OCI-LY3 (cell line): Measurements from ENCODE around the gene PKD2L1.

Experiments used
- H2AFZ ChIP-seq: fragments of 200-600, 300-600 bp; shearing (Covaris generic); 2 replicates; pipeline ENCODE4 v1.6.0; 2014; ENCODE audit warnings: antibody characterized with exemption, low read depth, low read length
- H3K27ac ChIP-seq: fragments of 200-600, 300-600 bp; sonication (generic); 2 replicates; pipeline ENCODE4 v1.5.1; 2014; ENCODE audit warnings: mild to moderate bottlenecking, low read length, moderate library complexity, mixed read lengths
- H3K27me3 ChIP-seq: fragments of 200-600, 300-600 bp; sonication (generic); 2 replicates; pipeline ENCODE4 v1.6.1; 2014; ENCODE audit warnings: low read depth, low read length, mixed read lengths
- H3K36me3 ChIP-seq: fragments of 200-600, 300-600 bp; sonication (generic); replicated peaks from 2 replicates; pipeline ENCODE3; 2014; ENCODE audit warnings: low read depth, low read length, mixed read lengths
- H3K4me1 ChIP-seq: fragments of 300-600, 200-600 bp; sonication (generic); 2 replicates; pipeline ENCODE4 v1.6.1; 2014; ENCODE audit warnings: low read length, mixed read lengths
- H3K4me2 ChIP-seq: fragments of 200-600, 300-600 bp; sonication (generic); 2 replicates; pipeline ENCODE4 v1.6.1; 2014; ENCODE audit warnings: low read length, mixed read lengths
- H3K4me3 ChIP-seq: fragments of 300-600, 200-600 bp; sonication (generic); 2 replicates; pipeline ENCODE4 v1.5.1; 2014; ENCODE audit warnings: antibody characterized with exemption, mild to moderate bottlenecking, low read length, moderate library complexity
- H3K79me2 ChIP-seq: fragments of 300-600, 200-600 bp; shearing (Covaris generic); 2 replicates; pipeline ENCODE4 v1.6.1; 2014; ENCODE audit warnings: mild to moderate bottlenecking, low read length, mixed read lengths
- H3K9ac ChIP-seq: fragments of 300-600, 200-600 bp; shearing (Covaris generic); 2 replicates; pipeline ENCODE4 v1.6.0; 2014; ENCODE audit warnings: mild to moderate bottlenecking, low read length, moderate library complexity
- H3K9me3 ChIP-seq: fragments of 200-600, 300-600 bp; shearing (Covaris generic); 2 replicates; pipeline ENCODE4 v1.6.1; 2014; ENCODE audit warnings: low read length, mixed read lengths; ENCODE audit not compliant: insufficient read depth
- H4K20me1 ChIP-seq: fragments of 200-600, 300-600 bp; sonication (generic); 2 replicates; pipeline ENCODE4 v1.6.1; 2016; ENCODE audit warnings: low read length, mixed read lengths; ENCODE audit not compliant: insufficient read depth
- EZH2phosphoT487 ChIP-seq: fragments of 200-600 bp; shearing (Covaris generic); IDR thresholded peaks from 2 replicates; pipeline ENCODE4 v1.6.1; 2018; ENCODE audit warnings: antibody characterized with exemption, mixed run types, low read depth
- TF ChIP-seq, protein P1 (sequence below): fragments of 200-600, 300-600 bp; sonication (generic); IDR thresholded peaks from 2 replicates; pipeline ENCODE4 v1.5.1; 2014; ENCODE audit warnings: antibody characterized with exemption, low read length, low read depth

The PKD2L1 gene

DNA sequence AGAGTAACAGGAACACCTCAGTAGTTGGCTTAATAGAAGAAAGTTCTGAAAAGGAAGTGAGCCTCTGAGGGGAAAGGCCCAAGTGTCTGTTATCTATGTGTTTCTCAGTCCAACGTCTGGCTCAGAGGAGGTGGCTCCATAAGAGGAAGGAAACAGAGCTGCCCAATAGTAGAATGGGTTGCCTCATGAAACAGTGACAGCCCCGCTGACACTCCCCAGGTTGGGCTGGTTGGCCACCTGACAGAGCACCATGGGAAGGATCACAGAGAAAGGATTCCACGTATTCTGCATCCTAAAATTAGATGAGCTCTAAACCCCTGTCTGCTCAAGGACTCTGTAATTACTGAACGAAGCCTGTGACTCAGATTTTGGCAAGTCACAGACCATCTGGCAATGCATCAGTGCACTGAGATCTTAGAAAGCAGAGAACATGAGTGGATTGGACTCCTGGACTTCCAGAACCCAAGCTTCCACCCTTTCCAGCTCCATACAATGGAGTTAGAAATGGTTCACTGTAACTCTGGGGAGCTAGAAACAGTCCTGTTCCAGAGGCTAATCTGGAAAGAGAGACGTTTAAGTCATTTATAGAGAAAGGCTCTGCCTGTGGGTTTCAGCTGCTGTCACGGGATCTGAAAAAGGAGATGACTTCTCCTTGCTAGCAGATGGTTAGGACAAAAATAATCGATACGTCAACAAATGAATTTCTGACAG is 2.9 kb downstream of the PKD2L1 start:
- Histone ChIP-seq H3K4me1 (peaks cover 28% of the 10 kb centered on the region), H3K27ac (peak overlapping the region; percentile 97), H4K20me1 (no peaks in the 10 kb centered on the region), H3K9ac (peak overlapping the region; percentile 73), H3K9me3 (no peaks in the 10 kb centered on the region), H3K4me3 (peak overlapping the region; percentile 73), H3K27me3 (no peaks in the 10 kb centered on the region), H3K36me3 (no peaks in the 10 kb centered on the region), H3K4me2 (peak overlapping the region; percentile 95), H3K79me2 (no peaks in the 10 kb centered on the region), H2AFZ (no peak overlapping the region)
- TF ChIP-seq, protein P1, sequence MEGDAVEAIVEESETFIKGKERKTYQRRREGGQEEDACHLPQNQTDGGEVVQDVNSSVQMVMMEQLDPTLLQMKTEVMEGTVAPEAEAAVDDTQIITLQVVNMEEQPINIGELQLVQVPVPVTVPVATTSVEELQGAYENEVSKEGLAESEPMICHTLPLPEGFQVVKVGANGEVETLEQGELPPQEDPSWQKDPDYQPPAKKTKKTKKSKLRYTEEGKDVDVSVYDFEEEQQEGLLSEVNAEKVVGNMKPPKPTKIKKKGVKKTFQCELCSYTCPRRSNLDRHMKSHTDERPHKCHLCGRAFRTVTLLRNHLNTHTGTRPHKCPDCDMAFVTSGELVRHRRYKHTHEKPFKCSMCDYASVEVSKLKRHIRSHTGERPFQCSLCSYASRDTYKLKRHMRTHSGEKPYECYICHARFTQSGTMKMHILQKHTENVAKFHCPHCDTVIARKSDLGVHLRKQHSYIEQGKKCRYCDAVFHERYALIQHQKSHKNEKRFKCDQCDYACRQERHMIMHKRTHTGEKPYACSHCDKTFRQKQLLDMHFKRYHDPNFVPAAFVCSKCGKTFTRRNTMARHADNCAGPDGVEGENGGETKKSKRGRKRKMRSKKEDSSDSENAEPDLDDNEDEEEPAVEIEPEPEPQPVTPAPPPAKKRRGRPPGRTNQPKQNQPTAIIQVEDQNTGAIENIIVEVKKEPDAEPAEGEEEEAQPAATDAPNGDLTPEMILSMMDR: no peak
- TF ChIP-seq EZH2phosphoT487: no peak

DNA sequence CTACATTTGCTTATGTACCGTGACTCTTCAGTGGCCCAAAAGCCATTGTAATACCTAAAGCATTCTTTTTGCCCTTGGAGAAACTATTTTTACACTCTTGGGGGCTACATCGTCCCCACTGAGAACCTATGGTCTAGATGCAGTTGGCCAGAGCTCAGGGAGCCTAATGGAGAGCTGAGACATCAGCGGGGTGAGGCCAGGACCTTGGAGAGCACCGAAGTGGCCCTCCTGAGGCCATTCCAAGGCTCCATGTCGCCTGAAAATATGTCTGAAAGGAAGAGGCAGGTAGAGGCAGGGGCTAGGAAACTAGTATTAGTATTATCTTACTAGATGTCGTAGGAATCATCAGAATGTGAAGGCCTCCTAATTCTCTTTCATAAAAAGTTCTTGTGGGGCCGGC is 4.9 kb downstream of the PKD2L1 start:
- Histone ChIP-seq H3K4me2 (no peak overlapping the region), H4K20me1 (no peaks in the 10 kb centered on the region), H3K9ac (no peak overlapping the region), H3K9me3 (no peaks in the 10 kb centered on the region), H3K4me1 (peaks cover 28% of the 10 kb centered on the region), H3K36me3 (no peaks in the 10 kb centered on the region), H2AFZ (no peak overlapping the region), H3K27ac (no peak overlapping the region), H3K4me3 (no peak overlapping the region), H3K27me3 (no peaks in the 10 kb centered on the region), H3K79me2 (no peaks in the 10 kb centered on the region)
- TF ChIP-seq EZH2phosphoT487: no peak
- TF ChIP-seq, protein P1: no peak

DNA sequence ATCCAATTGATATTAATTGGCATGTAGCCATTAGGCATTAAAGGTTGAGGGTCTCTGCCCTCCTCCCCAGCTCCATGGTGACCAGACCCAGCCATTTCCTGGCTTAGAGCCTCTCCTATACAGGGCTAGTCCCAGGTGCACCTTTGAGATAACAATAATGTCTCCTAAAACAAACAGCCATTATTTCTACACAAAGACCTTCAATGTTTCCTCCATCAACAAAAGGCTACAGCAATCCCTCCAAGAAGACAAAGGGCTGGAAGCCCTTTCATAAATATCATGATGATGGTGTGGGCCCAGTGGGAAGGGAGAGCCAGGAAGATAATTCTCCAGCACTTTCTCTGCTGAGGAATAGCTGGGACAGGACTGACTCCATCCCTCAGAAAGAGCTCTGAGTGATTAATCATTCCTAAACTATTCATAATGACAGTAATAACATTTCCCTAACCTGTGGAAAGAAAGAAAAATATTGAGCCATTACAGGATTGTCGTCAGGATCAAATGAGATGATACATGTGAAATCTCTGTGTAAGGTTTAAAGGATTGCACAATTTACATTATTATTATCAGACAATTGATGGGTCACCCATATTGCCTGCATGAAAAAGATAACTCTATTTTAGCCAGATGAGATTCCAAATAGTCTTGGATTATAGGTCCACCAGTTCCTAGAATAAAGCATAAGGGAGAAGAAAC is 10.2 kb downstream of the PKD2L1 start:
- no peaks in the 10 kb centered on the region for H3K79me2 ChIP-seq
- no peak overlapping the region for H3K4me3 ChIP-seq
- no peaks in the 10 kb centered on the region for H3K36me3 ChIP-seq
- H3K9me3 ChIP-seq: no peaks in the 10 kb centered on the region
- TF ChIP-seq, protein P1: no peak
- TF ChIP-seq EZH2phosphoT487: no peak
- 0 out of 2 replicates have a peak, but pooled peaks cover 5% of the 10 kb centered on the region for H3K27me3 ChIP-seq
- H4K20me1 ChIP-seq: no peaks in the 10 kb centered on the region
- no peak overlapping the region for H3K9ac ChIP-seq
- no peak overlapping the region for H3K4me2 ChIP-seq
- H3K4me1 ChIP-seq: no peaks in the 10 kb centered on the region
- no peak overlapping the region for H3K27ac ChIP-seq
- H2AFZ ChIP-seq: no peak overlapping the region

DNA sequence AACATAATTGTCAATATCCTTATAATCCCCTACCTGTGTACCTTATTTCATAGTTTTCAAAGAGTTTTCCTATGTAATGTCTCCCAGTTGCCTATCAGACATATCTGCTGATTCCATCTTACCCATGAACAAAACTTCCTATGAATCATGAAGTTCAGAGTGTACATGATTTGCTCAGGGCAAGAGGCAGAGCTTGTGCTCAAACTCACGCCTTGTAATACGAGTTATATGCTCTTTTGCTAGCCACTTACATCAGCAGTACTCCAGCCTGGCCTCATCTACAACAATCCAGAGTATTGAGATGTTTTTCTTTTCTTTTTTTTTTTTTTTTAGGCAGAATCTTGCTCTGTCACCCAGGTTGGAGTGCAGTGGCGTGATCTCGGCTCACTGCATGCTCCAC is 11.8 kb downstream of the PKD2L1 start:
- no peaks in the 10 kb centered on the region for H3K36me3 ChIP-seq
- no peaks in the 10 kb centered on the region for H3K9me3 ChIP-seq
- no peak overlapping the region for H3K27ac ChIP-seq
- H3K9ac ChIP-seq: no peak overlapping the region
- H3K27me3 ChIP-seq: 0 out of 2 replicates have a peak, but pooled peaks cover 5% of the 10 kb centered on the region
- H3K4me2 ChIP-seq: no peak overlapping the region
- H4K20me1 ChIP-seq: no peaks in the 10 kb centered on the region
- H3K79me2 ChIP-seq: no peaks in the 10 kb centered on the region
- TF ChIP-seq, protein P1: no peak
- TF ChIP-seq EZH2phosphoT487: no peak
- no peak overlapping the region for H2AFZ ChIP-seq
- H3K4me3 ChIP-seq: no peak overlapping the region
- no peaks in the 10 kb centered on the region for H3K4me1 ChIP-seq
